Upper lobe of left lung (tissue), 6 donors: ENCODE measurements around the gene INSR. TPM values are rescaled to one million over a fixed set of nuclear protein-coding genes. Genes with fewer than 3 reads are reported as not detected.
"Not testable (repeated sequence)": the region's sequence is repeated elsewhere in the genome, so short reads cannot be mapped to it uniquely, and the experiment has no call there.

ENCODE experiments used
- ATAC-seq, 2 donors: fragments of 200-7000 bp; cut with Tn5 transposase; one replicate each; pipeline ENCODE4 v1.9.1; 2022; ENCODE audit warnings: mild to moderate bottlenecking in 2 of 2, moderate library complexity in 2 of 2; ENCODE audit not compliant: low FRiP score in 2 of 2
- DNase-seq, 2 donors: peaks; one replicate each; pipeline ENCODE4 v3.0.0-alpha.2; 2019 to 2020
- H3K27ac ChIP-seq, 4 donors: fragments of 200-600 bp; sonication (generic); one replicate each; pipeline ENCODE4 v1.5.1; 2016 to 2019
- H3K27me3 ChIP-seq, 4 donors: fragments of 200-600 bp; sonication (generic); one replicate each; pipeline ENCODE4 v1.5.1; 2017 to 2019
- H3K36me3 ChIP-seq, 4 donors: fragments of 200-600 bp; sonication (generic); one replicate each; pipeline ENCODE4 v1.5.1; 2016 to 2019
- H3K4me1 ChIP-seq, 4 donors: fragments of 200-600 bp; sonication (generic); one replicate each; pipeline ENCODE4 v1.5.1; 2018 to 2019
- H3K4me3 ChIP-seq, 4 donors: fragments of 200-600 bp; sonication (generic); one replicate each; pipeline ENCODE4 v1.5.1; 2017 to 2019; ENCODE audit warnings: mild to moderate bottlenecking in 2 of 4, moderate library complexity in 1 of 4
- H3K9me3 ChIP-seq, 4 donors: fragments of 200-600 bp; sonication (generic); one replicate each; pipeline ENCODE4 v1.5.1; 2018 to 2019
- CTCF ChIP-seq, 6 experiments: fragments of 450-650 bp in 4 of 6; fragments of 200-600 bp in 2 of 6; sonication (generic) in 2 of 6; IDR thresholded peaks; one replicate each; pipeline ENCODE4 v1.5.1; 2016 to 2019; ENCODE audit warnings: antibody characterized with exemption in 6 of 6
- EP300 ChIP-seq, 4 donors: sonication (generic); formaldehyde crosslinking; IDR thresholded peaks; one replicate each; pipeline ENCODE4 v1.5.1; 2017; ENCODE audit warnings: antibody characterized with exemption in 4 of 4, control low read depth in 2 of 4
- POLR2A ChIP-seq, 4 donors: fragments of 450-650 bp; IDR thresholded peaks; one replicate each; pipeline ENCODE4 v1.5.1; 2016 to 2017; ENCODE audit warnings: antibody characterized with exemption in 4 of 4, mild to moderate bottlenecking in 2 of 4
- POLR2AphosphoS5 ChIP-seq, 2 donors: sonication (generic); formaldehyde crosslinking; IDR thresholded peaks; one replicate each; pipeline ENCODE4 v1.5.1; 2017; ENCODE audit warnings: antibody characterized with exemption in 2 of 2
- WGBS, 2 donors: methylation state at CpG; one replicate each; pipeline ENCODE4 v1.1.5; 2017 to 2018; 5-methylcytosine and 5-hydroxymethylcytosine counted together
- total RNA-seq, 6 donors: library from RNA; depleted of rRNA in 4 of 6; stranded (reverse); fragments of >200 nt in 4 of 6; gene quantifications; one replicate each; pipeline versions ENCODE4 v1.1.0 to v1.2.1, GENCODE V29; 2016 to 2021
- donor health status: DM: no; HTN: no; CAD: no; lungs with moderate emphysema.
- donor health status: DM: no; HTN: yes; CAD: no; lungs with severe emphysema.

The INSR gene
- total RNA-seq, 6 donors from 2014 or later: 32.4 to 142 (median 49.9) TPM

- no peak overlapping the region for H3K27ac ChIP-seq
- peak in 1 of 2 donors; percentile 61 for ATAC-seq
- H3K36me3 ChIP-seq: peaks cover 0 to 11% (median 2%) of the 10 kb centered on the region in 4 donors
- H3K4me3 ChIP-seq: no peak overlapping the region
- H3K27me3 ChIP-seq: no peaks in the 10 kb centered on the region
- 51 to 69% methylated on average over 12 to 13 of the region's 13 CpGs for WGBS, 2 donors
- no peaks in the 10 kb centered on the region for H3K4me1 ChIP-seq
- no peaks in the 10 kb centered on the region for H3K9me3 ChIP-seq
- no peak for DNase-seq
- TF ChIP-seq POLR2AphosphoS5 (IDR thresholded peaks at IDR 0.05) (no peak), EP300 (IDR thresholded peaks at IDR 0.05) (no peak), CTCF (IDR thresholded peaks at IDR 0.05) (no peak), POLR2A (IDR thresholded peaks at IDR 0.05) (no peak)
Observed at GRCh38 chr19:7152568-7152967, 141.6 kb downstream of the INSR start.

GRCh38 chr19:7149956-7150705, 144.1 kb downstream of the INSR start:
- no peak overlapping the region for H3K27ac ChIP-seq
- no peak for TF ChIP-seq CTCF (IDR thresholded peaks at IDR 0.05)
- TF ChIP-seq EP300 (IDR thresholded peaks at IDR 0.05): no peak
- TF ChIP-seq POLR2A (IDR thresholded peaks at IDR 0.05): no peak
- no peak for TF ChIP-seq POLR2AphosphoS5 (IDR thresholded peaks at IDR 0.05)
- no peaks in the 10 kb centered on the region for H3K27me3 ChIP-seq
- no peaks in the 10 kb centered on the region for H3K4me1 ChIP-seq
- no peaks in the 10 kb centered on the region for H3K9me3 ChIP-seq
- ATAC-seq (no peak), DNase-seq (peak in 1 of 2 donors; percentile 61)
- H3K36me3 ChIP-seq: peaks cover 0 to 11% (median 2%) of the 10 kb centered on the region in 4 donors
- no peak overlapping the region for H3K4me3 ChIP-seq
- WGBS, 2 donors: 84 to 86% methylated on average over 15 to 22 of the region's 24 CpGs

GRCh38 chr19:7147119-7147675, 147.0 kb downstream of the INSR start:
- ATAC-seq, H3K4me1 ChIP-seq, H3K4me3 ChIP-seq, H3K9me3 ChIP-seq, DNase-seq, H3K27ac ChIP-seq, H3K27me3 ChIP-seq: not testable (repeated sequence)
- peaks cover 2 to 19% (median 8%) of the 10 kb centered on the region in 4 donors for H3K36me3 ChIP-seq
- WGBS, 2 donors: 92 to 93% methylated on average over 10 of the region's 10 CpGs

GRCh38 chr19:7146086-7146485, 148.1 kb downstream of the INSR start:
- not testable (repeated sequence) for ATAC-seq, H3K9me3 ChIP-seq, H3K4me3 ChIP-seq, H3K4me1 ChIP-seq, H3K27ac ChIP-seq, H3K27me3 ChIP-seq, DNase-seq
- H3K36me3 ChIP-seq: peaks cover 9 to 23% (median 18%) of the 10 kb centered on the region in 4 donors
- WGBS, 2 donors: 92 to 96% methylated on average over 5 of the region's 5 CpGs

- TF ChIP-seq CTCF (IDR thresholded peaks at IDR 0.05) (no peak), EP300 (IDR thresholded peaks at IDR 0.05) (no peak), POLR2AphosphoS5 (IDR thresholded peaks at IDR 0.05) (no peak), POLR2A (IDR thresholded peaks at IDR 0.05) (no peak)
- 43 to 67% methylated on average over 2 of the region's 2 CpGs for WGBS, 2 donors
- Histone ChIP-seq H3K4me3 (no peak overlapping the region), H3K27me3 (no peaks in the 10 kb centered on the region), H3K9me3 (no peaks in the 10 kb centered on the region), H3K4me1 (no peaks in the 10 kb centered on the region), H3K36me3 (peaks cover 14 to 29% (median 21%) of the 10 kb centered on the region in 4 donors), H3K27ac (no peak overlapping the region)
- ATAC-seq: no peak
- DNase-seq: no peak
Observed at GRCh38 chr19:7145494-7145893, 148.7 kb downstream of the INSR start.
